GM13977 (cell line): ENCODE measurements around the gene SLC5A2.

ENCODE experiments used
- DNase-seq: peaks from one replicate; pipeline ENCODE4 v3.0.0; 2012; ENCODE audit warnings: low spot score
- CTCF ChIP-seq: IDR thresholded peaks from 2 replicates; pipeline ENCODE4 v1.5.1; 2012; ENCODE audit warnings: mild to moderate bottlenecking, control low read depth; ENCODE audit not compliant: insufficient read depth; ENCODE audit errors: extremely low read depth, missing control alignments
- in situ Hi-C: fragments of 300-500 bp; cut with MboI; formaldehyde crosslinking; loops from one replicate; pipeline ENCODE4 v1.12.0; 2022; ENCODE audit warnings: low sequenced_read_pairs, low pct_unique_long_range_greater_than_20kb, mixed read lengths, inconsistent platforms; ENCODE audit not compliant: unreplicated experiment

Gene SLC5A2

GRCh38 chr16:31471241-31471874, 11.6 kb upstream of the SLC5A2 start:
- no peak for TF ChIP-seq CTCF
- DNase-seq, result peak; percentile 30
- in situ Hi-C loops, result loop anchor here (25.0 kb wide), 1 partner anchor 391 kb away; the partner anchor contains the start of gene ZNF267

GRCh38 chr16:31471875-31472708, 10.8 kb upstream of the SLC5A2 start, which contains the start of gene TGFB1I1:
TSS of gene TGFB1I1 (plus strand) at chr16:31472152. CDS start at chr16:31472189, 37 bp downstream.
- TF ChIP-seq CTCF, result no peak
- in situ Hi-C loops, result loop anchor here (25.0 kb wide), 1 partner anchor 390 kb away; the partner anchor contains the start of gene ZNF267

GRCh38 chr16:31472709-31473203, 10.2 kb upstream of the SLC5A2 start:
- peak; percentile 66 for DNase-seq
- in situ Hi-C loops, result loop anchor here (25.0 kb wide), 1 partner anchor 390 kb away; the partner anchor contains the start of gene ZNF267

More at GRCh38 chr16:31471875-31472708, 10.8 kb upstream of the SLC5A2 start, which contains the start of gene TGFB1I1:
- DNase-seq, result peak; percentile 61

GRCh38 chr16:31473264-31473984, 9.5 kb upstream of the SLC5A2 start:
- DNase-seq, result no peak
- in situ Hi-C loops, result loop anchor here (25.0 kb wide), 1 partner anchor 389 kb away; the partner anchor contains the start of gene ZNF267
- no peak for TF ChIP-seq CTCF

More at GRCh38 chr16:31472709-31473203, 10.2 kb upstream of the SLC5A2 start:
- TF ChIP-seq CTCF, result peak; percentile 39

- TF ChIP-seq CTCF, result no peak
- DNase-seq, result no peak
- in situ Hi-C loops, result loop anchor here (25.0 kb wide), 1 partner anchor 388 kb away; the partner anchor contains the start of gene ZNF267
Observed at GRCh38 chr16:31474173-31474714, 8.7 kb upstream of the SLC5A2 start.
